Progenitor cell of endocrine pancreas (in vitro differentiated cells): ENCODE results near the gene SLC16A13. TPM values are rescaled to one million over a fixed set of nuclear protein-coding genes. Genes with fewer than 3 reads are reported as not detected.

Experiments
- DNase-seq: peaks from one replicate; pipeline ENCODE4 v3.0.0; 2021; ENCODE audit warnings: low spot score; ENCODE audit not compliant: unreplicated experiment
- H3K27ac Mint-ChIP-seq: 2 replicates; pipeline ENCODE4 v1.8.0; 2021; ENCODE audit warnings: mild to moderate bottlenecking, moderate library complexity, mixed read lengths
- H3K27me3 Mint-ChIP-seq: 2 replicates; pipeline ENCODE4 v1.8.0; 2021; ENCODE audit warnings: mixed read lengths
- H3K36me3 Mint-ChIP-seq: 2 replicates; pipeline ENCODE4 v1.8.0; 2022; ENCODE audit warnings: mixed read lengths; ENCODE audit not compliant: insufficient read depth
- H3K4me1 Mint-ChIP-seq: 2 replicates; pipeline ENCODE4 v1.8.0; 2021; ENCODE audit warnings: low read depth, mixed read lengths
- H3K4me3 Mint-ChIP-seq: 2 replicates; pipeline ENCODE4 v1.8.0; 2021; ENCODE audit warnings: low read depth, mild to moderate bottlenecking, moderate library complexity, mixed read lengths
- H3K9me3 Mint-ChIP-seq: 2 replicates; pipeline ENCODE4 v1.8.0; 2021; ENCODE audit warnings: low read depth, mixed read lengths
- total RNA-seq: library from RNA; stranded (reverse); gene quantifications from 2 replicates; pipeline ENCODE4 v1.2.1, GENCODE V29; 2021
- TF ChIP-seq, protein P1 (sequence below): fragments of 200-600 bp; sonication (generic); IDR thresholded peaks from one replicate; pipeline ENCODE4 v1.5.0; 2021; ENCODE audit warnings: antibody characterized with exemption, mild to moderate bottlenecking; ENCODE audit not compliant: unreplicated experiment

The SLC16A13 gene
- total RNA-seq, 1 donor from 2014 or later, result 20.3 TPM

DNA sequence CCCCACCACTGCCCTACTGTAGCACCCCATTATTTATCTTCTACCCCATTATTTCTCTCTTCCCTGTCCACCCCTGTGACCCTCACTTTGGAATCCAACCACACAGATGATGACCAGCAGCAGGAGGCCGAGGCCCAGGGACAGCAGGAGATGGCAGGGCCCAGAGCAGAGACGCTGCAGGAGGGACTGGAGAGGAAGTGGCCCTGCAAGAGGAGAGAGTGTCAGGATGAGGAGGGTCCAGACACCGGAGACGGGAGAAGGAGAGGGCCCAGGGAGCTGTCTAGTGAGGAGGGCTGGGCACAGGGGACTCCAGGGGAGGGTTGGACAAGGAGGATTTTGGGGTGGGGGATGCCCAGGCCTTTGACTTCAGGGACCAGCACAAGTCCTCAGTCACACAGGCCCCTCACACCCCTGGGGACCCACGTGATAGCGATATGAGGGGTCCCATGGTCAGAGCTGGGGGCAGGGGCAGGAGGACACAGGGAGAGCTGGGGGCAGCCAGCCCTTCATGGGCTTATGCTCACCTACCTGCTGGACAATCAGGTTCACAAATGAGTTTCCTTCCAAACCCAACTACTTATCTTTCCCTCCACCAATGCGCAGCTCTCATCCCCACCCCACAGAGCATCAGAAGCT, 42.2 kb downstream of the SLC16A13 start:
- TF ChIP-seq, protein P1, sequence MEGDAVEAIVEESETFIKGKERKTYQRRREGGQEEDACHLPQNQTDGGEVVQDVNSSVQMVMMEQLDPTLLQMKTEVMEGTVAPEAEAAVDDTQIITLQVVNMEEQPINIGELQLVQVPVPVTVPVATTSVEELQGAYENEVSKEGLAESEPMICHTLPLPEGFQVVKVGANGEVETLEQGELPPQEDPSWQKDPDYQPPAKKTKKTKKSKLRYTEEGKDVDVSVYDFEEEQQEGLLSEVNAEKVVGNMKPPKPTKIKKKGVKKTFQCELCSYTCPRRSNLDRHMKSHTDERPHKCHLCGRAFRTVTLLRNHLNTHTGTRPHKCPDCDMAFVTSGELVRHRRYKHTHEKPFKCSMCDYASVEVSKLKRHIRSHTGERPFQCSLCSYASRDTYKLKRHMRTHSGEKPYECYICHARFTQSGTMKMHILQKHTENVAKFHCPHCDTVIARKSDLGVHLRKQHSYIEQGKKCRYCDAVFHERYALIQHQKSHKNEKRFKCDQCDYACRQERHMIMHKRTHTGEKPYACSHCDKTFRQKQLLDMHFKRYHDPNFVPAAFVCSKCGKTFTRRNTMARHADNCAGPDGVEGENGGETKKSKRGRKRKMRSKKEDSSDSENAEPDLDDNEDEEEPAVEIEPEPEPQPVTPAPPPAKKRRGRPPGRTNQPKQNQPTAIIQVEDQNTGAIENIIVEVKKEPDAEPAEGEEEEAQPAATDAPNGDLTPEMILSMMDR, result no peak
- no peak overlapping the region for H3K4me3 Mint-ChIP-seq
- no peaks in the 10 kb centered on the region for H3K9me3 Mint-ChIP-seq
- H3K4me1 Mint-ChIP-seq, result no peaks in the 10 kb centered on the region
- no peak overlapping the region for H3K27ac Mint-ChIP-seq
- H3K27me3 Mint-ChIP-seq, result peaks cover 8% of the 10 kb centered on the region
- no peak for DNase-seq
- no peaks in the 10 kb centered on the region for H3K36me3 Mint-ChIP-seq

DNA sequence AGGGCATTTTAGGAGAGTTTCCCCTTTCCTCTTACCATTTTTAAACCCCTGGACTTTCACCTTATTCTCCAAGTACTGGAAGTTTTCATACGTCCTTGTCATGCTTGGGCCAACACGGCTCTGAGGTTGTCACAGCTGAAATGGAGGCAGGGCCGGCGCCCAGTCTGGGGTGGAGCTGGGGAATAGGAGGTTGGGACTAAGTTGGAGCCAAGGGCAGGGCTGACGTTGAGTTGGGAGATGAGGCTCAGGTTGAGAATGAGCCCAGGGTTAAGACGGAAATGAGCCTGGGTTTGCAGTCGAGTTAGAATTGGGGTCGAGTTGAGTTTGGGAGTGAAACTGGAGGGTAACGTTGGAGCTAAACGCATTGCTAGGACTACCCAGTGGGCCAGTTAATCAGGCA, 42.9 kb downstream of the SLC16A13 start:
- Mint-ChIP-seq H3K4me1 (no peaks in the 10 kb centered on the region), H3K9me3 (no peaks in the 10 kb centered on the region), H3K27me3 (peaks cover 8% of the 10 kb centered on the region), H3K27ac (no peak overlapping the region), H3K36me3 (no peaks in the 10 kb centered on the region), H3K4me3 (no peak overlapping the region)
- no peak for DNase-seq
- TF ChIP-seq, protein P1, result no peak

DNA sequence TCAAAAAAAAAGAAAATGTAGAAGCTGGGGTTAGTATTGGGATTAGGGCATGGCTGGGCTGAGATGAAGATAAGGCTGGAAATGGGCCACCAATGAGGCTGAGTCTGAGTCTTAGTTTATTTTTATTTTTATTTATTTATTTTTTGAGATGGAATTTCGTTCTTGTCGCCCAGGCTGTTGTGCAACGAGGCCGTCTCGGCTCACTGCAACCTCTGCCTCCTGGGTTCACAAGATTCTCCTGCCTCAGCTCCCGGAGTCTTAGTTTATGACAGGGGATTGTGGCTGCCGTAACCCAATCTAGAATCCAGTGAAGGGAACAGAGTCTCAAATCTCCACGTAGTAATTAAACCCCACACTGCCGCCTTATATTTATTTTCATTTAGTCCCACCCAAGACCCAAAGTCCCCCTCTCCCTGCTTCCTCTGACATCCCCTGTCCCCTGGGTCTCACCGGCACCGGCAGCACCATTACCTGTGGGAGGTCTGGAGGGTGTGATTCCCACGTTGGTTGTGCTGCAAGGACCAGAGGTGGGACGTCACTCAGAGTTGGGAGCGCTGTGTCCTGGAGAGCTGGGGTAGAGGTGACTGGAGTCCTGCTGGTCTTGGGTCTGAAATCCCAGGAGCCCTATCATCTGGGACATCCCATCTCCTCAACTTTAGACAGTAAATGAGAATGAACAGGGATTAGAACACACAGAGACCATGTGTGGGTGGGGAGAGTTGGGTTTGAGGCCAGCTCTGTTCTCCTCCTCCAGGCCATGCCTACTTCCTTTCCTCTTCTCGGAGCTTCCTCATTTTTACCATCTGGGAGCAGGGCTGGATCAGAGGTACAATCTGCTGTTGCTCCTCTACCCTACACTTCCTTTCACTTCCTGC, 44.0 kb downstream of the SLC16A13 start, which contains the start of gene CLEC10A:
TSS of gene CLEC10A (minus strand) at position 671 of the 875 bp plus-strand sequence. CDS start 1,439 bp downstream, outside the sequence.
- no peak for DNase-seq
- Mint-ChIP-seq H3K36me3 (no peaks in the 10 kb centered on the region), H3K27me3 (peaks cover 8% of the 10 kb centered on the region), H3K4me3 (no peak within 1 kb of the TSS), H3K4me1 (no peaks in the 10 kb centered on the region), H3K9me3 (no peaks in the 10 kb centered on the region), H3K27ac (no peak within 1 kb of the TSS)
- TF ChIP-seq, protein P1, result no peak

DNA sequence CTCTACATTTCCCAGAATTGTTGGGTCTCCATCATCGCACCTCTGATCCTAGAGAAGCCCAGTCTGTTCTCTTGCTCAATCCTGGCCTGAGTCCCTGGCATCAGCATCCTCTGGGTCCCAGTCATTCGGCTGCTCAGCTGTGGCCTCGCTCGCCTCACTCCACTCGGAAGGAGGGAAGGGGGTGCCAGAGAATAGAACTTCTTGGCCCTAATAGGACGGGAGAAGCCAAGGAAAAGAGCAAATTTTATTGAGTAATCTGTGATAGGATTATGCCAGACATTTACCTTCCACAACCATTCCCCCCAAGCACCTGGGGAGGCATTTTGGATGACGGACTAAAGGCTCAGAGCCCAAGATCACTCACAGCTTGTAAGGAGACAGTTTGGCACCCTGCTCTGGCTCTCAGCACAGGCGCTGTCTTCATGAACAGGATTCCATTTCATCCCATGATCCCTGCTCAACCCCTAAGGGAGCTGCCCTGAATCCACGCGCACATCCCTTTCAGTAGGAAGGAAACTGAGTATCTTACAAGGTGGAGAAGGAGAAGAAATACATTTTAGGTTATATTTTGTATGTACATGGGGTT, 44.7 kb downstream of the SLC16A13 start:
- no peaks in the 10 kb centered on the region for H3K9me3 Mint-ChIP-seq
- no peak for DNase-seq
- H3K4me1 Mint-ChIP-seq, result no peaks in the 10 kb centered on the region
- no peak overlapping the region for H3K4me3 Mint-ChIP-seq
- no peak overlapping the region for H3K27ac Mint-ChIP-seq
- TF ChIP-seq, protein P1, result no peak
- no peaks in the 10 kb centered on the region for H3K36me3 Mint-ChIP-seq
- peaks cover 8% of the 10 kb centered on the region for H3K27me3 Mint-ChIP-seq

DNA sequence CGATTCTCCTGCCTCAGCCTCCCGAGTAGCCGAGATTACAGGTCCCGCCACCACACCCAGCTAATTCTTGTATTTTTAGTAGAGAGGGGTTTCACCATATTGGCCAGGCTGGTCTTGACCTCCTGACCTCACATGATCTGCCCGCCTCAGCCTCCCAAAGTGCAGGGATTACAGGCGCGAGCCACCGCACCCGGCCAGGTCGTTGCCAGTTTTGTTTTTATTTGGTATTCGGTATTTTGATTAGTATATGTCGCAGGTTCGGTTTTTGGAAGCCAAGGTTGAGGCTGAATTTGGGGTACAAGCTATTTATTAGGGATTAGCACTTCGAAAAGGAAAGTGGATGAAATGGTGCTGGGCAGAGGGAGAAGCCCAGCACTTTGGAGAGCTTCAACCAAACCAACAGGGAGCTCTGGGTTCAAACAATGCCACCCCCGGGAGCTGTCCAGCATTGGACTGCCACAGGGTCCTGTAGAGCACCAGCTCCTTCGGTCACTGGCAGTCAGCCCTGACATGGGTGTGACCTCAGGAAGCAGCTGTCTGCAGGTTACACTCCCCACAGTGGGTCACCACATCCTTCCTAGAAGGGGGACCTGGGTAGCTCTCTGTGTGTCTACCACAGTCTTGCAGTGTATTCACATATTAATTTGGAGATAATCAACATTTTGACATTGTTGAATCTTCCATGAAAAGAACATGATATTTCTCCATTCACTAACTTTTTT, 45.7 kb downstream of the SLC16A13 start:
- DNase-seq, result no peak
- H3K27me3 Mint-ChIP-seq, result peaks cover 8% of the 10 kb centered on the region
- H3K4me1 Mint-ChIP-seq, result no peaks in the 10 kb centered on the region
- TF ChIP-seq, protein P1, result no peak
- H3K4me3 Mint-ChIP-seq, result no peak overlapping the region
- no peak overlapping the region for H3K27ac Mint-ChIP-seq
- H3K9me3 Mint-ChIP-seq, result no peaks in the 10 kb centered on the region
- no peaks in the 10 kb centered on the region for H3K36me3 Mint-ChIP-seq
